ENCODE data around the gene TIMM23. TPM values are rescaled to one million over a fixed set of nuclear protein-coding genes. Genes with fewer than 3 reads are reported as not detected.

The TIMM23 gene
- total RNA-seq, 6 experiments from 2014 or later: 89.2 to 99.3 (median 96.4) TPM

- peak overlapping the region; percentile 94 for H3K27ac Mint-ChIP-seq
Measured at GRCh38 chr10:46024948-46025347, 52.7 kb downstream of the TIMM23 start.

GRCh38 chr10:46025406-46025805, 53.1 kb downstream of the TIMM23 start:
- Mint-ChIP-seq H3K4me1 (ENCODE audit: low read depth) (peaks cover 78% of the 10 kb centered on the region), H3K27me3 (ENCODE audit: insufficient read depth) (no peaks in the 10 kb centered on the region), H3K36me3 (ENCODE audit: low read depth) (peaks cover 5% of the 10 kb centered on the region), H3K9me3 (no peaks in the 10 kb centered on the region), H3K27ac (peak overlapping the region; percentile 73), H3K4me3 (no peak overlapping the region; the same call in 1 of the 2 replicates)
- no peak for TF ChIP-seq CTCF (IDR thresholded peaks at IDR 0.05)
- DNase-seq: no peak

More at GRCh38 chr10:46024948-46025347, 52.7 kb downstream of the TIMM23 start:
- DNase-seq: no peak
- Mint-ChIP-seq H3K9me3 (no peaks in the 10 kb centered on the region), H3K36me3 (ENCODE audit: low read depth) (peaks cover 5% of the 10 kb centered on the region), H3K4me1 (ENCODE audit: low read depth) (peaks cover 80% of the 10 kb centered on the region), H3K4me3 (no peak overlapping the region; the same call in none of the 2 replicates), H3K27me3 (ENCODE audit: insufficient read depth) (no peaks in the 10 kb centered on the region)
- no peak for TF ChIP-seq CTCF (IDR thresholded peaks at IDR 0.05)

- Mint-ChIP-seq H3K4me3 (no peak overlapping the region), H3K4me1 (ENCODE audit: low read depth) (peaks cover 76% of the 10 kb centered on the region), H3K27ac (no peak overlapping the region), H3K36me3 (ENCODE audit: low read depth) (peaks cover 5% of the 10 kb centered on the region), H3K9me3 (no peaks in the 10 kb centered on the region), H3K27me3 (ENCODE audit: insufficient read depth) (no peaks in the 10 kb centered on the region)
- DNase-seq: no peak
- no peak for TF ChIP-seq CTCF (IDR thresholded peaks at IDR 0.05)
Measured at GRCh38 chr10:46026106-46026505, 53.8 kb downstream of the TIMM23 start.

- Mint-ChIP-seq H3K36me3 (ENCODE audit: low read depth) (no peaks in the 10 kb centered on the region; the same call in 1 of the 2 replicates), H3K27me3 (ENCODE audit: insufficient read depth) (no peaks in the 10 kb centered on the region), H3K27ac (peak overlapping the region; percentile 95)
Measured at GRCh38 chr10:46028584-46029460, 56.5 kb downstream of the TIMM23 start.

GRCh38 chr10:46029461-46030030, 57.3 kb downstream of the TIMM23 start:
- H3K27me3 Mint-ChIP-seq (ENCODE audit: insufficient read depth): no peaks in the 10 kb centered on the region
- no peaks in the 10 kb centered on the region; the same call in 1 of the 2 replicates for H3K36me3 Mint-ChIP-seq (ENCODE audit: low read depth)
- no peak for DNase-seq
- TF ChIP-seq CTCF (IDR thresholded peaks at IDR 0.05): no peak
- H3K9me3 Mint-ChIP-seq: no peaks in the 10 kb centered on the region
- peaks cover 58% of the 10 kb centered on the region for H3K4me1 Mint-ChIP-seq (ENCODE audit: low read depth)
- H3K27ac Mint-ChIP-seq: peak overlapping the region; percentile 95
- peak overlapping the region; percentile 95 for H3K4me3 Mint-ChIP-seq

More at GRCh38 chr10:46028584-46029460, 56.5 kb downstream of the TIMM23 start:
- peak; percentile 73 for DNase-seq
- Mint-ChIP-seq H3K4me3 (peak overlapping the region; percentile 95), H3K9me3 (no peaks in the 10 kb centered on the region), H3K4me1 (ENCODE audit: low read depth) (peaks cover 62% of the 10 kb centered on the region)
- peak; percentile 81 for TF ChIP-seq CTCF (IDR thresholded peaks at IDR 0.05)
